Endodermal cell (in vitro differentiated cells): ENCODE data around the gene VAC14. TPM values are rescaled to one million over a fixed set of nuclear protein-coding genes. Genes with fewer than 3 reads are reported as not detected.

ENCODE experiments used
- DNase-seq: peaks from one replicate; pipeline ENCODE4 v3.0.0-alpha.2; 2017
- H3K27ac ChIP-seq: 2 replicates; pipeline ENCODE4 v1.5.1; 2013; ENCODE audit warnings: mild to moderate bottlenecking, low read depth, low read length, moderate library complexity
- H3K27me3 ChIP-seq: 2 replicates; pipeline ENCODE4 v1.6.1; 2013; ENCODE audit warnings: mild to moderate bottlenecking, low read length, moderate library complexity; ENCODE audit not compliant: insufficient read depth, control insufficient read depth, poor library complexity, severe bottlenecking
- H3K36me3 ChIP-seq: 2 replicates; pipeline ENCODE4 v1.7.0; 2013; ENCODE audit warnings: mild to moderate bottlenecking, low read length, moderate library complexity; ENCODE audit not compliant: control insufficient read depth, insufficient read depth
- H3K4me1 ChIP-seq: one replicate; pipeline ENCODE4 v1.7.0; 2013; ENCODE audit warnings: low read length; ENCODE audit not compliant: control insufficient read depth, insufficient read depth
- H3K4me3 ChIP-seq: 2 replicates; pipeline ENCODE4 v1.5.1; 2013; ENCODE audit warnings: mild to moderate bottlenecking, low read length, moderate library complexity
- H3K9ac ChIP-seq: 2 replicates; pipeline ENCODE4 v1.6.1; 2013; ENCODE audit warnings: mild to moderate bottlenecking, low read length, moderate library complexity; ENCODE audit not compliant: poor library complexity, severe bottlenecking; ENCODE audit errors: extremely low read depth
- H3K9me3 ChIP-seq: 2 replicates; pipeline ENCODE4 v1.6.1; 2013; ENCODE audit warnings: mild to moderate bottlenecking, low read length, moderate library complexity; ENCODE audit not compliant: control insufficient read depth
- H3K27ac Mint-ChIP-seq: 2 replicates; pipeline ENCODE4 v1.8.0; 2020; ENCODE audit warnings: mixed read lengths
- H3K27me3 Mint-ChIP-seq: 2 replicates; pipeline ENCODE4 v1.8.0; 2021; ENCODE audit warnings: mild to moderate bottlenecking, mixed read lengths; ENCODE audit not compliant: insufficient read depth
- H3K36me3 Mint-ChIP-seq: 2 replicates; pipeline ENCODE4 v1.8.0; 2020; ENCODE audit warnings: low read depth, mixed read lengths
- H3K4me1 Mint-ChIP-seq: 2 replicates; pipeline ENCODE4 v1.8.0; 2020; ENCODE audit warnings: mixed read lengths
- H3K4me3 Mint-ChIP-seq: 2 replicates; pipeline ENCODE4 v1.8.0; 2020; ENCODE audit warnings: mild to moderate bottlenecking, moderate library complexity, mixed read lengths
- H3K9me3 Mint-ChIP-seq: 2 replicates; pipeline ENCODE4 v1.8.0; 2020; ENCODE audit warnings: mild to moderate bottlenecking, mixed read lengths
- CTCF ChIP-seq: fragments of 200-600 bp; sonication (generic); conservative IDR thresholded peaks from 2 replicates; pipeline ENCODE4 v1.5.0; 2021; ENCODE audit warnings: antibody characterized with exemption, mild to moderate bottlenecking
- WGBS, 2 experiments: methylation state at CpG; one replicate each; pipeline versions ENCODE4 v1.1.5 to v1.1.7; 2013; ENCODE audit warnings: missing lambda C conversion rate in 2 of 2, mixed read lengths in 1 of 2; ENCODE audit not compliant: insufficient coverage in 1 of 2, insufficient read length in 1 of 2; 5-methylcytosine and 5-hydroxymethylcytosine counted together
- total RNA-seq, 2 donors: library from RNA; stranded (reverse); fragmentation: NEBNext Ultra II Directional in 1 of 2; extraction: Animal tissue kit (Norgen Biotek cat#: 25700) in 1 of 2; gene quantifications; 2 replicates in 1 of 2; 3 replicates in 1 of 2; pipeline ENCODE4 v1.2.1, GENCODE V29; 2021

VAC14 gene
- total RNA-seq, 2 donors from 2014 or later, result 47.5 to 48.7 TPM

DNA sequence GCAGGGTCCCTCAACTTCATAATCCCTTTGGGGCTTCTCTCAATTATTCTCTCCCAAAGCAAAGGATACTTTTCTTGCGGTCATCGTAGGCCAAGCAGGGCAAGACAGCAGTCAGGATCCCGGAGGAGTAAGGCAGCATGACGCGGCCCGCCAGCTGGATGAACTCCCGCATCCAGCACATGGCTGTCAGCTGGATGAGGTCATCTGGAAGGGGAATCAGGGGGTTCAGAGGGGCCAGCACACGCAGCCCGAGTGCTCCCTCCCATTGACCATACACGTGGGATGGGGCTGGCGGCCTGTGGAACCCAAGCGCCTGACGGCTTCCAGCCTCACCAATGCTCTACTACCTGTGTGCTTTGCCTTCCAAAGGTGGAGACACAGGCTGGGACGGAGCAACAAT lies 19.2 kb downstream of the VAC14 start:
- Histone ChIP-seq H3K9ac (no peak overlapping the region), H3K27me3 (no peaks in the 10 kb centered on the region), H3K4me3 (no peak overlapping the region), H3K4me1 (no peaks in the 10 kb centered on the region), H3K9me3 (peaks cover 8% of the 10 kb centered on the region), H3K36me3 (peaks cover 87% of the 10 kb centered on the region), H3K27ac (no peak overlapping the region)
- H3K9me3 Mint-ChIP-seq, result peaks cover 5% of the 10 kb centered on the region
- no peaks in the 10 kb centered on the region for H3K27me3 Mint-ChIP-seq
- H3K4me1 Mint-ChIP-seq, result no peaks in the 10 kb centered on the region
- no peak overlapping the region for H3K27ac Mint-ChIP-seq
- no peak overlapping the region for H3K4me3 Mint-ChIP-seq
- WGBS, 2 experiments, result 96 to 98% methylated on average over 8 to 14 of the region's 14 CpGs
- DNase-seq, result no peak
- no peak for TF ChIP-seq CTCF
- H3K36me3 Mint-ChIP-seq, result peaks cover 80% of the 10 kb centered on the region

GRCh38 chr16:70780546-70780945 lies 20.4 kb downstream of the VAC14 start:
- no peaks in the 10 kb centered on the region for H3K27me3 ChIP-seq
- peaks cover 5% of the 10 kb centered on the region for H3K9me3 Mint-ChIP-seq
- peaks cover 74% of the 10 kb centered on the region for H3K36me3 Mint-ChIP-seq
- DNase-seq, result no peak
- no peaks in the 10 kb centered on the region for H3K4me1 ChIP-seq
- no peak overlapping the region for H3K9ac ChIP-seq
- no peak overlapping the region for H3K27ac ChIP-seq
- peaks cover 8% of the 10 kb centered on the region for H3K9me3 ChIP-seq
- no peak overlapping the region for H3K4me3 ChIP-seq
- TF ChIP-seq CTCF, result no peak
- H3K4me3 Mint-ChIP-seq, result no peak overlapping the region
- no peaks in the 10 kb centered on the region for H3K4me1 Mint-ChIP-seq
- no peaks in the 10 kb centered on the region for H3K27me3 Mint-ChIP-seq
- 94 to 96% methylated on average over 10 of the region's 10 CpGs for WGBS, 2 experiments
- no peak overlapping the region for H3K27ac Mint-ChIP-seq
- peaks cover 77% of the 10 kb centered on the region for H3K36me3 ChIP-seq

DNA sequence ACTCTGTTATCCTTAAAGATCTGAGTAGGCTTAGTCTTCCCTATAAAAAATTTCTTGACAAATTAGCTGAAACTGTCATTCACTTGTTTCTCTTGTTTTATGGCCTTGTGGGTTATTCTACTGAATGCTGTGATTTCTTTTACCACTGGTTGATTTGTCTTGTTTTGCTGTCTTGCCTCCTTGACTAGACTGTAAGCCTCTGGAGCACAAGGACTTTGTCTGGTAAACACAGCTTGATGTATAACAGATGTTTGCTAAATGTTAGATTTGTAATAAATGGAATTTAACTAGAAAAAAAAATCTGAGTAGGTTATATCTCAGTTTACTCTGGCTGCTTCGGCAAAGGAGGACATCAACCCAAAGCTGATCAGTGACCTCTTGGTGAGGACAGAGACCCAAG lies 21.6 kb downstream of the VAC14 start:
- Mint-ChIP-seq H3K4me1 (no peaks in the 10 kb centered on the region), H3K27ac (no peak overlapping the region), H3K36me3 (peaks cover 63% of the 10 kb centered on the region), H3K27me3 (no peaks in the 10 kb centered on the region), H3K4me3 (no peak overlapping the region), H3K9me3 (peaks cover 5% of the 10 kb centered on the region)
- H3K27ac ChIP-seq, result no peak overlapping the region
- peaks cover 8% of the 10 kb centered on the region for H3K9me3 ChIP-seq
- 94 to 96% methylated on average over 1 of the region's 1 CpG for WGBS, 2 experiments
- H3K4me3 ChIP-seq, result no peak overlapping the region
- no peak for TF ChIP-seq CTCF
- no peaks in the 10 kb centered on the region for H3K4me1 ChIP-seq
- H3K36me3 ChIP-seq, result peaks cover 74% of the 10 kb centered on the region
- no peaks in the 10 kb centered on the region for H3K27me3 ChIP-seq
- H3K9ac ChIP-seq, result no peak overlapping the region
- no peak for DNase-seq
